ENCODE data around the gene TOR2A. TPM values are rescaled to one million over a fixed set of nuclear protein-coding genes. Genes with fewer than 3 reads are reported as not detected.

Gene TOR2A
- total and polyA plus RNA-seq, 9 of the 15 experiments (the other 6 are each of a cell fraction or from before 2014, with no cell fraction given), result 0.80 to 25.9 (median 11.1) TPM

GRCh38 chr9:127707766-127708165 lies 27.3 kb downstream of the TOR2A start:
- Histone ChIP-seq H3K9me3 (replicated peaks; ENCODE audit: control insufficient read depth, insufficient read depth, low read depth, low read length) (0 out of 2 replicates have a peak, but pooled peaks cover 4% of the 10 kb centered on the region), H3K36me3 (ENCODE audit: control insufficient read depth, insufficient read depth, low read length) (no peaks in the 10 kb centered on the region), H2AFZ (ENCODE audit: low read depth, low read length) (no peak overlapping the region), H3K27ac (ENCODE audit: extremely low read depth, low read depth, low read length) (no peak overlapping the region), H3K79me2 (ENCODE audit: control insufficient read depth, insufficient read depth, low read length) (no peaks in the 10 kb centered on the region), H3K4me2 (ENCODE audit: insufficient read depth, low read length) (no peak overlapping the region), H3K4me1 (replicated peaks in 1 of 2; ENCODE audit: control insufficient read depth in 2 of 2, insufficient read depth in 2 of 2, low read length in 2 of 2) (peaks cover 0 to 40% of the 10 kb centered on the region in 2 experiments; a peak in 2 of 5 replicates), H3K9me1 (ENCODE audit: control insufficient read depth, insufficient read depth, low read length) (no peaks in the 10 kb centered on the region), H3K9ac (ENCODE audit: insufficient read depth in 1 of 2, low read depth in 2 of 2, low read length in 2 of 2) (no peak overlapping the region), H4K20me1 (replicated peaks; ENCODE audit: control insufficient read depth, insufficient read depth, low read length) (no peaks in the 10 kb centered on the region), H3K4me3 (no peak overlapping the region), H3K27me3 (ENCODE audit: control insufficient read depth in 2 of 2, insufficient read depth in 2 of 2, low read length in 2 of 2) (no peaks in the 10 kb centered on the region)
- WGBS (ENCODE audit: insufficient coverage, low coverage, missing lambda C conversion rate), result 26% methylated on average over 5 of the region's 5 CpGs
- in situ Hi-C loops (cut with MboI) (no loop called here), intact Hi-C loops (cut with micrococcal nuclease) (no loop called here)
- DNase-seq (ENCODE audit: extremely low read depth in 1 of 4, low spot score in 3 of 4), result peak in 3 of 4 experiments; percentile 34 to 39 (median 38)
- no TSS peak for BruUV-seq (replicated peaks)
- no peak for FAIRE-seq
- CTCF ChIA-PET (ENCODE audit: low intra/inter-chr PET ratio), result no interaction called here
- ATAC-seq, result peak; percentile 19; the same call in 1 of the 3 replicates
- POLR2A ChIA-PET, result interaction anchor here (1.2 kb wide), 1 partner anchor 17 kb away, joined by 3 read pairs; no protein-coding TSS in a partner anchor
- TF ChIP-seq ADNP (tag; IDR thresholded peaks at IDR 0.05), result 0 out of 2 replicates have a peak, but pooled peaks have one; percentile 73
- TF ChIP-seq SMARCA5 (IDR thresholded peaks at IDR 0.05), result peak; percentile 55
- TF ChIP-seq E2F6 (IDR thresholded peaks at IDR 0.05; ENCODE audit: borderline replicate concordance in 1 of 2, extremely low read depth in 1 of 2, insufficient read depth in 1 of 2, insufficient read length in 1 of 2, low read depth in 1 of 2, low read length in 1 of 2, poor library complexity in 1 of 2, severe bottlenecking in 1 of 2), result no peak
- no peak for TF ChIP-seq RNF2 (IDR thresholded peaks at IDR 0.05)
- TF ChIP-seq ZNF740 (CRISPR knock-in tag; IDR thresholded peaks at IDR 0.05), result 0 out of 2 replicates have a peak, but pooled peaks have one; percentile 21
- TF ChIP-seq ZNF740 (tag; IDR thresholded peaks at IDR 0.05), result no peak
- no peak for TF ChIP-seq ZFX (CRISPR knock-in tag; IDR thresholded peaks at IDR 0.05)
- TF ChIP-seq TFAP4 (CRISPR knock-in tag; IDR thresholded peaks at IDR 0.05; ENCODE audit: borderline replicate concordance), result peak; percentile 24; the same call in 1 of the 2 replicates
- TF ChIP-seq ZBTB5 (IDR thresholded peaks at IDR 0.05), result no peak
- no peak for TF ChIP-seq NCOR1 (IDR thresholded peaks at IDR 0.05)
- no peak for TF ChIP-seq GTF2A2 (tag; IDR thresholded peaks at IDR 0.05)
- peak in 2 of 3 experiments; percentile 29 to 37; a peak in 2 of 6 replicates for TF ChIP-seq CTCF (IDR thresholded peaks at IDR 0.05 in 2 of 3, conservative IDR thresholded peaks at IDR 0.05 in 1 of 3; ENCODE audit: insufficient read depth in 2 of 3, low read depth in 1 of 3, low read length in 3 of 3)
- TF ChIP-seq RBM25 (IDR thresholded peaks at IDR 0.05; ENCODE audit: low read depth, low read length, severe bottlenecking), result peak; percentile 86
- TF ChIP-seq KDM1A (IDR thresholded peaks at IDR 0.05), result peak; percentile 17 to 83; a peak in 3 of 4 replicates
- peak; percentile 73; the same call in 1 of the 2 replicates for TF ChIP-seq HDAC2 (IDR thresholded peaks at IDR 0.05)
- 0 out of 4 replicates have a peak, but pooled peaks of 1 of the 2 experiments have one; percentile 25 for TF ChIP-seq RCOR1 (IDR thresholded peaks at IDR 0.05; ENCODE audit: borderline replicate concordance in 1 of 2, low read depth in 2 of 2, low read length in 2 of 2)
